Measurements from ENCODE around the gene RRAGC. TPM values are rescaled to one million over a fixed set of nuclear protein-coding genes. Genes with fewer than 3 reads are reported as not detected.

RRAGC gene, protein sequence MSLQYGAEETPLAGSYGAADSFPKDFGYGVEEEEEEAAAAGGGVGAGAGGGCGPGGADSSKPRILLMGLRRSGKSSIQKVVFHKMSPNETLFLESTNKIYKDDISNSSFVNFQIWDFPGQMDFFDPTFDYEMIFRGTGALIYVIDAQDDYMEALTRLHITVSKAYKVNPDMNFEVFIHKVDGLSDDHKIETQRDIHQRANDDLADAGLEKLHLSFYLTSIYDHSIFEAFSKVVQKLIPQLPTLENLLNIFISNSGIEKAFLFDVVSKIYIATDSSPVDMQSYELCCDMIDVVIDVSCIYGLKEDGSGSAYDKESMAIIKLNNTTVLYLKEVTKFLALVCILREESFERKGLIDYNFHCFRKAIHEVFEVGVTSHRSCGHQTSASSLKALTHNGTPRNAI
- total RNA-seq = 11.9 and 17.8 TPM in 2 replicates

DNA sequence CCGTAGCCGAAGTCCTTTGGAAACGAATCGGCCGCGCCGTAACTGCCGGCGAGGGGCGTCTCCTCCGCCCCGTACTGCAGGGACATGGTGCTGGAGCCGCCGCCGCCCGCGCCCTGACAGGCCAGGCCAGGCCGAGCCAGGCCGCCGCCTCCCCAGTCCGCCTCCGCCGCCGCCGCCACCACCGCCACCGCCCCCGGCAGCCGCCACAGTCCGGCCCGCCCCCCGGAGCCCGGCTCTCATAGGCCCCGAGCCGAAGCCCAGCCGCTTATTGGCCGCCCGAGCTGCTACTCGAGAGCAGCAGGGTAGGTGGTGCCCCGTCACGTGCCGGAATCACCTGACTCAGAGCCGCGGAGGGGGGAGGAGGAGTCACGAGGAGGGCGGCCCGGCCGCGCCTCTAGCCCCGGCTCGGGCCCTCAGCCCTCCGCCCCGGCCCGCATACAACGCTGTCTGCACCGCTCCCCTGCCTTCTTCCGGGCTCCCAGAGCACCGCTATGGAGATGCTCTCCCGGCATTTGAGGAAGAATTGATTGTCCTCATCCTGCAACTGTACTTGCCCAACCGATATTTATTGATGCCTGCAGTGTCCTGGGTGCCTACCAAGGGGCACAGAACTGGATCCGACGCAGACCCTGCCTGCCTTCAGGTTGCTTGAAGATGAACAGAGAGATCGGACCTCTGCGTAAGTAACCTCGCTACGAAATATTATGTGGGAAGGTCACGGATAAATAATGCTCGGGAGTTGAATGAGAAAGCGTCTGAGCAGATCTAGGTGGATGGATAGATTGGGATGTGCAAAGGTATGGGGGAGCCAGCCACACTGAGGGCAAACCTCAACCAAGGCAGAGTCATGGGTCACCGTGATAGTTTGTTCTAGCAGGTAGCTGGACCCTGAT, at the start of gene RRAGC:
TSS of gene RRAGC (minus strand) at position 212 of the 893 bp plus-strand sequence. CDS start at position 86, 126 bp downstream.

GRCh38 chr1:38881487-38881886, 21.9 kb upstream of the RRAGC start, which contains the start of gene GJA9:
Gene GJA9, minus strand, starts transcription at chr1:38881587. Its CDS starts 5,489 bp downstream, at chr1:38876098.

DNA sequence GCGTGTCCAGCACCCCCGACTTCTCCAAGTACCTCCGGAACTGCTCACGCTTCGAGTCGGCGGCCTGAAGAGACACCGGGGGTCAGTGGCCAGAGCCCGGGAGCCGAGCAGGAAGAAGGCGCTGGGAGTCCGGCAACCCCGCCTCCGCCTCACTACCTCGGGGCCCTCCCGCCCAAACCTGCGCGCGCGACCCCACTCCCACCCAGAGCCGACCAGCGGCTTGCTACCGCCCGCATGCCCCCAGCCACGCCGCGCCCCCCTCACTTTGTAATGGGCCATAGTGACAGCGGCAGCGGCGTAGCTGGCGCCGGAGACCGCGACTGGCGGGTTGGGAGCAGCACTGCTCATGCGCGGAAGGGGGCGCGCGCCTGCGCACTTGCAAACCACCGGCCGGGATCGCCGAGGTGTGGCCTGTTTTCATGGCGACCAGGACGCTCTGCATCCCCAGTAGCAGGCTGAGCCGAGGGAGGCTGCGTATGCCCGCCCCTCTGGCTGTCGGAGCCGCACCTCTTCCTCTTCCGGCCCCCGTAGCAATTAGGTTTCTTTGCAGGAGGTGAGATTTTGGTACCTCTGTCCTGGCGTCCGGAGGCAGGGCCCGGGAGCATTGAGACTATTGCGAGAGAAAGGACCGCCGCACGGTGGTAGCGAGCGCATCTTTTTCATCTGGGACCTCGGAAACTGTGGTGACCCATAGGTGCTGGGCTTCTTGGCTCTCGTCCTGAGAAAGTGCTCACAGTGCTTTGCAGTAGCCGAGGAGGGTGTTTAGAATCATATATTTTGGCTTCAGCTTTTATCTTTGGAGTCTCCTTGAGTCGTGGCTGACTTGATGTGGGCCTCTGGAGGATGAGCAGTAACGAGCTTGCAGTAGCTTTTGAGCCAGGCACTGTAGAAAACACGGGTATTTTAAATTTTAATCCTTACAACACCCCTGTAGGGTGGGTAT, 13.7 kb upstream of the RRAGC start, which contains the start of gene MYCBP:
TSS of gene MYCBP (minus strand) at position 322 of the 943 bp plus-strand sequence. CDS start at position 279, 43 bp downstream.

Other genes with a start within 250 kb of the RRAGC start
- gene MYCBP, start 13.6 kb upstream of the RRAGC start, total RNA-seq = 4.2 and 5.0 TPM in 2 replicates
- gene GJA9, start 21.8 kb upstream of the RRAGC start, total RNA-seq = under 0.01 TPM in 1 of 2 replicates, not detected in the other
- gene RHBDL2, start 82.1 kb upstream of the RRAGC start, total RNA-seq = 0.37 and 0.71 TPM in 2 replicates
- gene AKIRIN1, start 131.5 kb upstream of the RRAGC start, total RNA-seq = 31.1 and 35.3 TPM in 2 replicates
- gene NDUFS5, start 166.6 kb upstream of the RRAGC start, total RNA-seq = 807 and 945 TPM in 2 replicates

Measured in smooth muscle cell of bladder (primary cell).